Erythroblast (primary cell): ENCODE results near the gene ZNF865.

Experiments
- GATA1 ChIP-seq: IDR thresholded peaks from 2 replicates; pipeline ENCODE4 v1.6.1; 2011; ENCODE audit warnings: low read depth, mild to moderate bottlenecking, control low read depth, low read length, moderate library complexity
- POLR2A ChIP-seq: IDR thresholded peaks from 2 replicates; pipeline ENCODE4 v1.6.1; 2011; ENCODE audit warnings: mild to moderate bottlenecking, low read length

DNA sequence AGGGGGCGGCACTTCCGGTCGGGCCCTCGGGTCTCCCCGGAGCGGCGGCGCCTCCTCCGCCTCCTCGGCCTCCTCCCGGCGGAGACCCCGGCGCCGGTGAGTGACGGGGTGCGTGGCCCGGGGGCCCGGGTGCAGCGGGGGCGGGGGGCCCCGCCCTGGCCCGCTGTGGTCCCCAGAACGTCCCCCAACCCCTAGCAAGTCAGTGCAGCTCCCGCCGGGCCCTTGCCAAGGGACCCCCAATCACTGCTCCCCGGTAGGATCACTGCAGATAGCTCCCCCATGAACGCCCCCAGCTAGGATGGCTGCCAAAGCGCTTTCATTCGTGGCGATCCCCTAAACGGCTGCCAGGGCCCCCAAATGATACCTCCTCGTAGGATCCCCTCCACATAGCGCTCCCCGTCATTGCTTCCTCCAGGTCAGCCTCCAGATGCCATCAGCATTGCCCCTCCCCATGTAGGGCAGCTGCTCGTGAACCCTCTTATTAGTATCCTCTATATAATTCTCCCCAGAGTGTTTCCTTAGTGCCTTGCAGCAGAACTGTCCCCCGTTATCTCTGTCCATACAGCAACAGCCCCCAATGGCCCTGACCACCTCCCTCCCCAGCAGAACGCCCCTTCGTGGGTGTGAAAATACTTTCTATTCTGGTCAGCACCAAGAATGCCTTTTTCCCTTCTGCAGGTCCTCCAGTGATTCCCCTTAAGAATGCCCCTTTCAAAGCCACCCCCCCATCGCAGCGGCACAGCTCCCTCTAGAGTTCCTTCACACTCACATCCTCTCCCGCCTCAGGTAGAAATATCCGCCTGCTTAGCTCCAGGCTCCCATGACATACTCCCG lies at the start of gene ZNF865:
- TF ChIP-seq POLR2A (peak; percentile 20), GATA1 (no peak)
